Activated CD8-positive, alpha-beta memory T cell treated with anti-CD3 and anti-CD28 coated beads for 48 hours (primary cell): ENCODE measurements around the gene RPS15.

Source experiments
- DNase-seq, 3 experiments: peaks; one replicate each; pipeline ENCODE4 v3.0.0-alpha.2; 2020; ENCODE audit warnings: low read depth in 2 of 3, low spot score in 2 of 3

RPS15 gene

DNA sequence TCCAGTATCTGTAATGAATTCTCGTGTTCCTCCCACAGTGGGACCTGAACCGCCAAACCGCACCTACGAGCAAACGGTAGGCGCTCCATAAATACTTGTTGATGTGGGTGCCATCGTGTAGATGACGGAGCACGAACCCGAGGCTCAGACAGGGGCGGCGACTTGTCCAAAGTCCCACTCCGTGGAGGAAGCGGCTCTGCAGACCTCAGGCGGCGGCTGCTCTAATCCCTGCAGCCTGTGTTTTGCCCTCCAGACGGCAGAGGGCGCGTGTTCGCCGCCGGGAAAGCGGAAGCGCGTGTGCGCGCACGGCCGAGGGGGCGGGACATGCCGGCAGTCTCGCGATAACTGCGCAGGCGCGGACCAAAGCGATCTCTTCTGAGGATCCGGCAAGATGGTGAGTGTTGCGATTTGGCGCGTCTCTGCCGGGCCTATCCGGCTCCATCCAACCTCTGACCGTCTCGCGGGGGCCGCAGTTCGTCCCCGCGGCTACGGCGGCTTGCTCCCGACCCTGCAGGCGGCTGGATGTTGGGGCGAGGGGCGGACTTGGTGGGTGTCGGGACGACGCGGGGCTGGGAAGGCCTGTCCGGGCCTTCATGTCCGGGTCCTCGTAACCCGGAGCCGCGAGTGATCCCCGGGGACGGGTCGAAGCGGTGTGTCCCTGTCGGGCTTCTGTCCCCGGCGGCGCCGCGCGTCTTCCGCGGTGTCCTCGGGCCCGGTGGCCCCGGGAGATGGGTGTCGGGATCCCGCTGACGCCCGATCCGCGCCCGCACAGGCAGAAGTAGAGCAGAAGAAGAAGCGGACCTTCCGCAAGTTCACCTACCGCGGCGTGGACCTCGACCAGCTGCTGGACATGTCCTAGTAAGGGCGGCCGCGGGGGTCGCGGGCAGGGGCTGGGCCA is at the start of gene RPS15:
RPS15 (plus strand) TSS at position 362 of the 898 bp plus-strand sequence; CDS start at position 392, 30 bp downstream.
- peak; percentile 86 to 94 (median 94) for DNase-seq

GRCh38 chr19:1388637-1389026 is 49.6 kb upstream of the RPS15 start:
- no peak for DNase-seq

DNA sequence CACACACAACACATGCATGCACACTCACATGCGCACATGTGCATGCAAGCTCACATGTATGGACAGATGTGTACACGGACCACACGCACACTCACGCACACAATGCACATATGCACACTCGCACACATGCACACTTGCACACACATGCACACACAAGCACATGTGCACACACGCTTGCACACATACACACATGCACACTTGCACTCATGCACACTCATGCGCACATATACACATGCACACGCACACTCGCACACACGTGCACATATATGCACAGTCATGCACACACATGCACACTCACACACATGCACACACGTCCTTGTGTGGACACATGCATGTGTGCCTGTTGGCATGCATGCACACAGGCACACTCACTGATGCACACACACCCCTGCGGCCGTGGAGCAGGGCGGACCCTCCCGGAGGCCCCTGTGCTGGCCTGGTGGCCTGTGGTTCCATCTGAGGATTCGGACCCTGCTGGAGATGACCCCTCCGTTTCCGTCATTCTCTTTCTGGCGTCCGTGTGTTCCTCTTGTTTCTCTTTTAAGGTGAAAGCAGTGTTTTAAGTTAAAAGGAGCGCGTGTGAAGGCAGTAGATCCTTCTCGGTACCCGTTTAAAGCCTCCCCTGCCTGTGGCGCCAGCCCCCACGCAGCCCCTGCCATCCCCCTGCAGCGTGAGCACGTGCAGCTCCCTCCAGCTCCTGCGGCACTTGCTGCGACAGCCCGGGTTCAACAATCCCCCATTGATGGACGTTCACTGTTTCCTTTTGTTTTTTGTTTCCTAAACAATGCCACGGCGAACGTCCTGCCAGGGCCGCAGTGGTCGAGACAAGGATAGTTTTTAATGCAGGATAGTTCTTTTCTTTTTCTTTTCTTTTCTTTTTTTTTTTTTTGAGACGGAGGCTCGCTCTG is 48.9 kb upstream of the RPS15 start:
- DNase-seq: no peak

- DNase-seq: no peak
Measured at GRCh38 chr19:1390890-1391423, 47.2 kb upstream of the RPS15 start.

DNA sequence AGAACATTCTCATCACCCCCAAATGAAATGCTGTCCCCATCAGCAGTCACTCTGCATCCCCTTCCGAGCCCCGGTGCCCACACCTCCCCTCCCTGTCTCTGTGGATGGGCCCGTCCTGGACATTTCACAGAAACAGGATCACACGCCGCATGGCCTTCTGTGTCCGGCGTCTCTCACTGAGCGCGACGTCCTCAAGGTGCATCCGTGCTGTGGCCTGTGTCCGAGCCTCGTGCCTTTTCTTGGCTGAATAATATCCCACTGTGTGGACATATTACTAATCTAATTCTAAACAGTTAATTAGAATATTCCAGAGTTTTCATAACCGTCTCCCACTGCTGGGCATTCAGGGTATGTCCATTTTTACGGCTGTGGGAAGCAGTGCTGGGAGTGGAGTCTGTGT is 45.8 kb upstream of the RPS15 start:
- DNase-seq: no peak

DNA sequence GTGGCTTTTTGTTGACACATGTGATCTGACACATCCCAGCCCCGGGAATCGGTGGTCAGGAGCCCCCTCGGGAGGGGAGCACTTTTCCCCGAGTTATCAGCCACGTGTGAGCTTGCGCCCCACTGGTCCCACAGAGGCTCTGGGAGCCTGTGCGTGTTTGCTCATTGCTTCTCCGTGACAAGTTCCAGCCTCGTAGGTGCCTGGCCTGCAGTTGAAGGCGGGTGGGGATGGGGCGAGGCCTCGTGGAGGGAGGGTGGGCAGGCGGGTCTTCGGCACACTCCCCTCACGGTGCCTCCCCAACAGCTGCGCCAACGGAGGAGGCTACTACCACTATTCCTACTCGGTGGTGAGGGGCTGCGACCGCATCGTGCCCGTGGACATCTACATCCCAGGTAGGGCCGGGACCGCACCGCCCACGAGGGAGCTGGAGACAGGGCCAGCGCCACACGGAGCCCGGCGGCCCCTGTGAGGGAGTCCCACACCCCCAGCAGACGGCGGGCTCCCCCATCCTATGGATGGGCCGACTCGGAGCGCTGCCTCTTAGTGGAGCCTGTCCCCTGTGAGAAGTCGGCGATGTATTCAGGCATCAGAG is 45.2 kb upstream of the RPS15 start:
- no peak for DNase-seq

GRCh38 chr19:1393841-1394240 is 44.4 kb upstream of the RPS15 start:
- DNase-seq: no peak

GRCh38 chr19:1394252-1395193 is 43.7 kb upstream of the RPS15 start:
- DNase-seq: no peak

DNA sequence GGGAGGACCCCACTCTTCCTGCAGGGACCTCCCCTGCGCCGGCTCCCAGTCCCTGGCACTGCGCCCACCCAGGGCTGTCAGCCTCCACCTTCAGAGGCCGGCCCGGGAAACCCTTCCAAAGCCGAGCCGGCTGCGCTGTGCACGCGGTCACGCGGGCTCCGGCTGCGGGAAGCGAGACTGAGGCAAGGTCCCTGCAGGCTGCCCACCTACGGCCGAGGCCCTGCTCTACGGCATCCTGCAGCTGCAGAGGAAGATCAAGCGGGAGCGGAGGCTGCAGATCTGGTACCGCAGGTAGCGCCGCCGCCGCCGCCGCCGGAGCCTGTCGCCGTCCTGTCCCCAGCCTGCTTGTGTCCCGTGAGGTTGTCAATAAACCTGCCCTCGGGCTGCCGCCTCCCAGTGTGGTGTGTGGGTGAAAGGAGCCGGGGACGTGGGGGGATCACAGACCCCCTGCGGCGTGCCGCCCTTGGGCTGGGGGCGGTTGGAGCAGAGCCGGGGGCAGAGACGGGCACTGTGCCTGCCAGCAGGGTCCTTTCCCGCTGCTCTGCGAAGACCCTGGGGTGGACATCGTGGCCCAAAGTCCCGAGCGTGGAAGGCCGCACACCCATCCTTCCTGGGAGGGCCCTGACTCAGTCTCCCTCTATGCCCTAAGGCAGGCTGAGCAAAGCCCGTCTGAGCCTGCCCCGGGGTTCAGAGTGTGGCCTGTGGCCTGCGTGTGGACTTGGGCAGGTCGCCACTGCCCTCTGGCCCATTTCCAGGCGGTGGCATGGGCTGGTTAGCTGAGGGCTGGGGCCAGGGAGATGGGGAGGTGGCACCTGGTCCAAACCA is 42.8 kb upstream of the RPS15 start:
- DNase-seq: no peak

GRCh38 chr19:1396019-1396767 is 42.0 kb upstream of the RPS15 start:
- no peak for DNase-seq

DNA sequence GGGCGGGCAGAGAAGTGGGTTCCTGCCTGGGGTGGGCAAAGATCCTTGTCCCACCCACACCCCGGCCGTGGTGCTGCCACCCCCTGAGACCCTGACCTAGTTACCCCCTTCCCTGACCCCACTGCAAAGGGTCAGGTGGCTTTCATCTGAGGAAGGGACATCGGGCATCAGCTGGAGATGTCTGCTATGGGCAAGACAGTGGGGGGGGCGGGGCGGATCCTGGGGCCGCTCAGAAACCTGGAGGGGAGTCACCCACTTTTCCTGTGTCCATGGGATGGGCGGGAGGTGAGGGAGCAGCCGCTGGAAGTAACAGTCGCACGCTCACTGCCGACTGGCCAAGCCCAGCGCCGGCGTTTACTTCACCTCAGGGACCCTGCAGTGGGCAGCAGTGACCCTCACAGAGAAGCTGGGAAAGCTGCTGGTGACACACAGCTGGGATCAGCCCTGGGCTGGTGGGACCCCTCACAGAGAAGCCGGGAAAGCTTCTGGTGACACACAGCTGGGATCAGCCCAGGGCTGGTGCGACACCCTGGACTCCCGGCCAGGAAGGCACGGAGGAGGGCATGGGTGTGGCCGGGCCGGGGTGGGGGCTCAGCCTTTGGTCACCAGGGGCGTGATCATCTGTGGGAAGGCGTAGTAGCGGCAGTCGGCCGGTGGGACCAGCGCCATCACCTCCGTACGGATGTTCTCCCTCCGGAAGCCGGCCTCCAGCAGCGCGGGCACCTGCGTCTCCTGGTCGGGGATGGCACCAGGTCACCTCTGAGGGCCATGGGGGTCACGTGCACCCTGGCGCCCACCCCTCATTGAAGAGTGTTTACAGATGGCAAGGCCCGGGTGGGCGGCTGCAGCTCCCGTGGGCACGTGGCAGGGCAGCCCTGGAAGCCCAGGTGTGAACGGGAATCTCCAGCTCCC is 41.2 kb upstream of the RPS15 start:
- DNase-seq: no peak

DNA sequence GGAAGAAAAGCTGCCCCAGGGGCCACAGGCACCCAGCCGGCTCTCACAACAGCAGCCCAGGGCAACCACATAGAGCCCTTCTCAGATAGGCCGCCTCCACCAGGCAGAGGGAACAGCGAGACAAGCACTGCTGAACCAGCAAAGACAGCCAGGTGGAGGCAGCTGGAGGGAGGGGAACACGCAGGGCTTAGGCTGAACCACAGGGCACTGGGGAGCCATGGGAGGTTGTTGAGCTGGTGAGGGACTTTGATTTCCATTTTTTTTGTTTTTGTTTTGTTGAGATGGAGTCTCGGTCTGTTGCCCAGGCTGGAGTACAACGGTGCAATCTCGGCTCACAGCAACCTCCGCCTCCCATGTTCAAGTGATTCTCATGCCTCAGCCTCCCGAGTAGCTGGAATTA is 40.4 kb upstream of the RPS15 start:
- DNase-seq: no peak

GRCh38 chr19:1399079-1399478 is 39.1 kb upstream of the RPS15 start:
- no peak for DNase-seq

DNA sequence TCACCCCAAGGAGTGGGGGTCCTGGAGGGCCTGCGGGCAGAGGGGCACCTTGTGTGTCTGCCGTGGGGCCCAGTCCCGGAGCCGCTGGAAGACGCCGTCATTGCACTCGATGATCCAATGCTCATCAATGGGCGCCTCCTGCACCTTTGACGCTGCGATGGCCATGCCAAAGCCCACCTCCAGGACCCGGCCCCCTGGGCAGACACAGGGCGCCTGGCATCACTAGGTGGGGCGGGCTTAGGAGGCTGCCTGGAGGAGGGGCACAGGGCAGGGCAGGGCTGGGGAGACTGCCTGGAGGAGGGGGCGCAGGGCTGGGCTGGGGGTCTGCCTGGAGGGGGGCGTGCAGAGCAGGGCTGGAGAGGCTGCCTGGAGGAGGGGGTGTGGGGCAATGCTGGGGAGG is 38.5 kb upstream of the RPS15 start:
- no peak for DNase-seq

DNA sequence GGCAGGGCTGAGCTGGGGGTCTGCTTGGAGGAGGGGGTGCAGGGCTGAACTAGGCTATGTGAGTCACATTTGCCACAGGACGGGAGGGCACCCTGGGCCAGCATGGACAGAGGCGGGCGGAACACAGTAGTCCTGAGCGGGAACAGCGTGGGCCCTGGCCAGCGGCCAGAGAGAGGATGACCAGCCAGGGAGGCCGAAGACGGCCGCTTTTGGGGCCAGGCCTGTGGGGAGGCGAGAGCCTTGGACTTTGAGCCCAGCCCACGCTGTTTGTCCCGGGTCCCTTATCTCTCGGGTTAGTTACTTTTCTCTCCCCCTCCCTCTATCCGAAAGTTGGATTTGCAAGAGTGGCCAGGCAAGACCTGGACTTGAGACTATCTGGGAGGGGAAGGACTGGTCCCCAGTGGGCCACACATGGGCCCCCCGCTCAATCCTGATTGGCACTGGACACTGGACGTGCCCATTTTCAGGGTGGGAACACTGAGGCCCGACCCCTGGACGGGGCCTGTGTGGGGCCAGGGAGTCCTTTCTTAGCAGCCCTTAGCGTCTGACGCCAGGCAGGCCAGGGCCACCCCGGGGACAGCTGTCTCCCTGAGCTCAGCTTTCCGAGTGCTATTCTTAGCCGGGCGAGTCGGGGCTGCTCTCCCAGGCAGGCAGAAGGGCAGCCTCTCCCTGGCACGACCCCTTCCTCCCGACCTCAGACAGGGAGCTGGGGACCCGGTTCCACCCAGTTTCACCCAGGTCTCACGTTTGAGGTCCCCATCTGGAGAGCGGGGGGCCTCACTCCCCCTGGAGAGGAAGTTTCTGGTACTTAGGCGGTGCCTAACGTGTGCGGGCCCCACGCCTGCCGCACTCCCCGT is 37.7 kb upstream of the RPS15 start:
- DNase-seq: no peak

DNA sequence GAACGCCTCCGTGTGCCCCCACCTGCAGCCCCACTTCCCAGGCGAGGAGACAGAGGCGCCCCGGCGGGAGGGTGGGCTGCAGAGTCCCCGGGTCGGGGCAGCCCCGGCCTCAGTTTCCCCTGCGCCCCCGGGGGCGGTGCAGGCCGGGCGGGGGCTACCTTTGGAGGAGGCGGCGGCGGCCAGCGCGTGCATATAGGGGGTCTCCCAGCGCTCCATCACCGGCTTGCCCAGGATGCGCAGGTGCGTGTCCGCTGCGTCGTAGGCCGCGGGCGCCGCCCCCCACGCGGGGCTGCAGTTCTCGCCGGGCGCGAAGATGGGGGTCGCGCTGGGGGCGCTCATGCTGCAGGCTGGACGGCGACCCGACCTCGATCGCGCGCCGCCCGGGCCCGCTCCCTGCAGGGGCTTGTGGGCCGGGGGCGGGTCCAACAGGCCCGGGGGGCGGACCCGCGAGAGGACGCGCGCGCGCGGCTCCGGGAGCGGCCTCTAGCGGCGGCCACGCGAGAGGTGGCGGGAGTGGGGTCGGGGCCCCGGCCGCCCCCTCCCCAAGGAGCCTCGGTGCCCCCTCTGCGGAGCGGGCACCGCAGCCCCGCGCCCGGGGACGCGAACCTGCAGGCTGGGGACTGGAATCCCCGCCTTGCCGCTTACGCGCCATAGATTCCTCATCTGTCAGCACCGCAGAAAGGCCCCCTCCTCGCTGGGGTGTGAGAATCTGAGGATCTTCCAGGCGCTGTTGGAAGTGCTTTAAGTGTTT is 36.9 kb upstream of the RPS15 start, which contains the start of gene GAMT:
GAMT (minus strand) TSS at position 405 of the 751 bp plus-strand sequence; CDS start at position 339, 66 bp downstream.
- DNase-seq: peak in 1 of 3 experiments; percentile 37
